ENCODE data around the gene R3HDM4.

- TF ChIP-seq CTCF (IDR thresholded peaks at IDR 0.05; ENCODE audit: insufficient read depth, low read length) (no peak), SPI1 (IDR thresholded peaks at IDR 0.05; ENCODE audit: borderline replicate concordance, low read depth) (no peak)
These were observed 7.2 kb upstream of the R3HDM4 start for GRCh38 chr19:920051-920864.

All from HL-60 (cell line).